Endothelial cell of umbilical vein (primary cell): ENCODE measurements around the gene VIPR1.

Experiments
- CTCF ChIP-seq, 2 donors: IDR thresholded peaks; 1 replicate in 1 of 2; 2 replicates in 1 of 2; pipeline ENCODE4 v1.5.1; 2011; ENCODE audit warnings: low read length in 2 of 2, mild to moderate bottlenecking in 2 of 2, moderate library complexity in 2 of 2, control low read depth in 1 of 2, inconsistent platforms in 1 of 2, low read depth in 1 of 2; ENCODE audit not compliant: insufficient read depth in 1 of 2; ENCODE audit errors: extremely low read depth in 1 of 2
- POLR2AphosphoS5 ChIP-seq: IDR thresholded peaks from 2 replicates; pipeline ENCODE4 v1.6.1; 2012; ENCODE audit warnings: low read depth, mild to moderate bottlenecking, control low read depth, low read length, moderate library complexity; ENCODE audit not compliant: insufficient read depth

- TF ChIP-seq CTCF (IDR thresholded peaks at IDR 0.05; ENCODE audit: extremely low read depth in 1 of 2, insufficient read depth in 1 of 2, low read depth in 1 of 2, low read length in 2 of 2), result no peak
- no peak for TF ChIP-seq POLR2AphosphoS5
These were observed 945 bp downstream of the VIPR1 start for GRCh38 chr3:42503251-42503924.
